SK-N-SH (cell line): ENCODE measurements around the gene BARX1. TPM values are rescaled to one million over a fixed set of nuclear protein-coding genes. Genes with fewer than 3 reads are reported as not detected.

Source experiments
- CTCF ChIA-PET: fragments of 300-600, 350-600 bp; formaldehyde crosslinking; extraction: SDS; loops from one replicate; lab custom pipeline; 2021; lab: Yijun Ruan, JAX
- POLR2A ChIA-PET: fragments of 350-600 bp; sonication (Branson Sonifier 250); formaldehyde crosslinking; extraction: SDS; loops from one replicate; lab custom pipeline; 2020; ENCODE audit warnings: antibody characterized with exemption, inconsistent platforms; lab: Yijun Ruan, JAX
- DNase-seq: peaks from one replicate; pipeline ENCODE4 v3.0.0; 2012
- H2AFZ ChIP-seq: fragments of 200-600 bp; sonication (generic); 2 replicates; pipeline ENCODE4 v1.8.1; 2016; ENCODE audit warnings: antibody characterized with exemption, mild to moderate bottlenecking, low read depth
- H3F3A ChIP-seq: fragments of 200-600 bp; sonication (generic); replicated peaks from 2 replicates; pipeline ENCODE3; 2016; ENCODE audit warnings: antibody characterized with exemption, mild to moderate bottlenecking; ENCODE audit not compliant: insufficient read depth
- H3K27ac ChIP-seq, 2 experiments: fragments of 200-500 bp in 1 of 2; fragments of 200-600 bp in 1 of 2; sonication (Bioruptor generic) in 1 of 2; sonication (generic), shearing (Covaris generic) in 1 of 2; 2 replicates each; pipeline versions ENCODE4 v1.5.1 to v1.6.1; 2014 to 2016; ENCODE audit warnings: low read depth in 2 of 2, inconsistent platforms in 1 of 2, low read length in 1 of 2, mild to moderate bottlenecking in 1 of 2, mixed read lengths in 1 of 2
- H3K27me3 ChIP-seq: fragments of 200-600 bp; sonication (generic), shearing (Covaris generic); 2 replicates; pipeline ENCODE4 v1.6.1; 2016; ENCODE audit warnings: mixed run types; ENCODE audit not compliant: insufficient read depth
- H3K36me3 ChIP-seq, 2 experiments: fragments of 200-500 bp in 1 of 2; fragments of 200-600 bp in 1 of 2; sonication (Bioruptor generic) in 1 of 2; sonication (generic) in 1 of 2; replicated peaks in 1 of 2; 2 replicates each; pipeline versions ENCODE3 to v1.5.1; 2014 to 2016; ENCODE audit warnings: low read length in 1 of 2, mild to moderate bottlenecking in 1 of 2; ENCODE audit not compliant: insufficient read depth in 2 of 2, control insufficient read depth in 1 of 2
- H3K4me1 ChIP-seq, 2 experiments: fragments of 200-500 bp in 1 of 2; fragments of 200-600 bp in 1 of 2; sonication (Bioruptor generic) in 1 of 2; sonication (generic), shearing (Covaris generic) in 1 of 2; 2 replicates each; pipeline versions ENCODE4 v1.5.1 to v1.6.1; 2014 to 2016; ENCODE audit warnings: low read depth in 1 of 2, low read length in 1 of 2, mixed run types in 1 of 2; ENCODE audit not compliant: insufficient read depth in 2 of 2, control insufficient read depth in 1 of 2
- H3K4me2 ChIP-seq: fragments of 200-600 bp; sonication (generic), shearing (Covaris generic); 2 replicates; pipeline ENCODE4 v1.6.1; 2017; ENCODE audit warnings: mixed run types
- H3K4me3 ChIP-seq, 2 experiments: fragments of 200-500 bp in 1 of 2; fragments of 200-600 bp in 1 of 2; sonication (Bioruptor generic) in 1 of 2; sonication (generic), shearing (Covaris generic) in 1 of 2; 2 replicates each; pipeline versions ENCODE4 v1.5.1 to v1.8.1; 2014 to 2016; ENCODE audit warnings: low read depth in 2 of 2, inconsistent platforms in 1 of 2, low read length in 1 of 2, mild to moderate bottlenecking in 1 of 2, mixed read lengths in 1 of 2, moderate library complexity in 1 of 2
- H3K79me2 ChIP-seq: fragments of 200-600 bp; sonication (generic); 2 replicates; pipeline ENCODE4 v1.8.1; 2017; ENCODE audit warnings: mild to moderate bottlenecking; ENCODE audit not compliant: insufficient read depth
- H3K9ac ChIP-seq: fragments of 200-600 bp; sonication (generic); 2 replicates; pipeline ENCODE4 v1.6.1; 2017; ENCODE audit warnings: mixed run types
- H3K9me2 ChIP-seq: fragments of 200-600 bp; sonication (generic); 2 replicates; pipeline ENCODE4 v1.6.1; 2017; ENCODE audit warnings: mixed run types
- H3K9me3 ChIP-seq: fragments of 200-600 bp; sonication (generic); 2 replicates; pipeline ENCODE4 v1.6.1; 2017; ENCODE audit warnings: mixed run types, mild to moderate bottlenecking, moderate library complexity
- H4K20me1 ChIP-seq: fragments of 200-600 bp; sonication (generic); 2 replicates; pipeline ENCODE4 v1.6.1; 2017; ENCODE audit warnings: mild to moderate bottlenecking, mixed run types; ENCODE audit not compliant: insufficient read depth
- ELF1 ChIP-seq: IDR thresholded peaks from 2 replicates; pipeline ENCODE4 v1.4.0; 2012
- POLR2AphosphoS5 ChIP-seq: IDR thresholded peaks from 2 replicates; pipeline ENCODE4 v1.6.1; 2012; ENCODE audit warnings: low read depth, low read length
- WGBS: methylation state at CpG from one replicate; pipeline ENCODE4 v1.1.6; 2017; ENCODE audit warnings: low lambda C conversion rate; 5-methylcytosine and 5-hydroxymethylcytosine counted together
- polyA plus RNA-seq, 3 experiments: library from polyadenylated mRNA; depleted of rRNA; stranded (reverse); fragments of >200 nt; gene quantifications; 2 replicates each; pipeline ENCODE4 v1.2.3, GENCODE V29; 2012
- TF ChIP-seq, protein P1 (sequence below): IDR thresholded peaks from 2 replicates; pipeline ENCODE4 v1.4.0; 2012; ENCODE audit warnings: low read depth, borderline replicate concordance

The BARX1 gene
- polyA plus RNA-seq, 1 of the 3 experiments (the other 2 are of a cell fraction), result not detected

DNA sequence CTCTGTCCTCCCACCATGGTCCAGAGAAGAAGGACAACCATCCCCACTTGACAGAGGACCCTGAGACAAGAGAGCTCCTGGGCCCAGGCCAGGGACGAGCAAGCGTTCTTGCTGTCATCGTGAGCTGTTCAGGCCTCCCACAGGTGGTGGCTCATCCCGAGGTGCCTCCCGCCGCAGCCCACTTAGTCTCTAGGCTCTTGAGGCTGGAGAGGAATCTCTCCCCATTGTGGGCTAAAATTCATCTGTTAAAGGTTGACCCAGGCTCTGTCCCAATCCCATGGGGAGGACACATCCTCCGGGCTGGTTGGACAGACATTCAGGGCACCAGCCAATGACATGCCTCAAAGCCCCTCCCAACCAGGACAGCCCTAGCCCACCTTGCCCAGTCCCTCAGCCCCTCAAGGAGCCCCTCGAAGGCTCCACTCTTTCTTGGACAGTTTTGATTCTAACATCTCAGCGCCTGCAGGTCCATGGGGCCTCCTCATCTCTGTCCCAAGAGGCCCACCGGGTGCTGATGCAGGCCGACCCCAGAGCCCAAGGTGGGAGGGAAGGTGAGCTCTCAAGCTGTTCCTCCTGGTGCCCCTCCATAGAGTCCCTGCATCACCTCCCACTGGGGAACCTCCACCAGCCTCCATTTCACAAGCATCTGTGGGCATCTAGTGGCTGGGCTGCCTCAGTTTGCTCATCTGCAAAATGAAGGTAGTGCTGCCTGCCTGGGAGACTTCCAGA lies 52.9 kb downstream of the BARX1 start:
- Histone ChIP-seq H3K9me2 (no peaks in the 10 kb centered on the region), H2AFZ (no peak overlapping the region), H3K4me3 (no peak overlapping the region), H4K20me1 (no peaks in the 10 kb centered on the region), H3K36me3 (no peaks in the 10 kb centered on the region), H3K27ac (no peak overlapping the region), H3K4me1 (no peaks in the 10 kb centered on the region), H3K27me3 (no peaks in the 10 kb centered on the region), H3K9ac (no peak overlapping the region), H3K4me2 (no peak overlapping the region), H3K9me3 (no peaks in the 10 kb centered on the region), H3F3A (no peaks in the 10 kb centered on the region), H3K79me2 (no peaks in the 10 kb centered on the region)
- no peak for DNase-seq
- TF ChIP-seq POLR2AphosphoS5, result no peak
- no peak for TF ChIP-seq ELF1
- TF ChIP-seq, protein P1, sequence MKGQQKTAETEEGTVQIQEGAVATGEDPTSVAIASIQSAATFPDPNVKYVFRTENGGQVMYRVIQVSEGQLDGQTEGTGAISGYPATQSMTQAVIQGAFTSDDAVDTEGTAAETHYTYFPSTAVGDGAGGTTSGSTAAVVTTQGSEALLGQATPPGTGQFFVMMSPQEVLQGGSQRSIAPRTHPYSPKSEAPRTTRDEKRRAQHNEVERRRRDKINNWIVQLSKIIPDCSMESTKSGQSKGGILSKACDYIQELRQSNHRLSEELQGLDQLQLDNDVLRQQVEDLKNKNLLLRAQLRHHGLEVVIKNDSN, result no peak
- ChIA-PET CTCF (interaction anchor here (0.9 kb wide), 1 partner anchor 60 kb away, joined by 3 read pairs; no protein-coding TSS in a partner anchor), POLR2A (no interaction called here)
- WGBS, result 62% methylated on average over 7 of the region's 11 CpGs

Other genes with a start within 250 kb of the BARX1 start
- gene PTPDC1, start 129.1 kb upstream of the BARX1 start, polyA plus RNA-seq (2012; rRNA removed), result 3.7 and 4.9 TPM in 2 replicates